ENCODE results near the gene PLAGL1.
"Not testable (repeated sequence)": the region's sequence is repeated elsewhere in the genome, so short reads cannot be mapped to it uniquely, and the experiment has no call there.

Gene PLAGL1

DNA sequence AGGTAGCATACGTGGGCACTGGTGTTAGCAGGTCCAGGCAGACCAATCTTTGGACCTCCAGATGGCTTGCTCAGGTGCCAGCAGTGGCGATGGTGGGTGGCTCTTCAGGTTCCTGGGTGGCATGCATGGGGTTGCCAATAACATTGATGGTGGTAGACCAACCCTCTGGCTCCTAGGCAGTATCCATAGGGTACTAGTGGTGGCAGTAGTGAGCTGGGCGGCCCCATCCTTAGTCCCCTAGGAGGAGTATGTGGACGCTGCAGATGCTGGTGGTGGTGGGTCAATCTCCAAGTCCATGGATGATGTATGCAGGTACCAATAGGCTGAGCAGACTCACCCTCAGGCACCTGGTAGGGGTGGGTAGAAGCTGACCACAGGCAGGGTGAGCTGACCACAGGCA lies 73.2 kb downstream of the PLAGL1 start:
- DNase-seq, result no peak

DNA sequence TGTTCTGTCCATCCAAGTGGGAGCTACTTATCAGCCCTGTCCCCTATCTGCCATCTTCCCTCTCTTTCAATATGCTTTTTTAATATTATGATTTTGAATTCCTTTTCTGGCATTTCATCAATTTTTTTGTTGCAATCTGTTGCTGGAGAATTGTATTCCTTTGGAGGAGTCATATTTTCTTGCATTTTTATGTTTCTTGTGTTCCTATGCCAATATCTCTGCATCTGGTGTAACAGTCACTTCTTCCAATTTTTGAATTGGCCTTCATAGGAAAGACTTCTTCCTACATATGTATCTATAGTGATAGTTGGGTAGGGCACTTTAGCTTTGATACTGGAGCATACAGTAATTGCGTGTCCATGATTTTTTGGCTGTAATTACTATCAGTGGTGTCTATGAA lies 73.7 kb downstream of the PLAGL1 start:
- no peak for DNase-seq

DNA sequence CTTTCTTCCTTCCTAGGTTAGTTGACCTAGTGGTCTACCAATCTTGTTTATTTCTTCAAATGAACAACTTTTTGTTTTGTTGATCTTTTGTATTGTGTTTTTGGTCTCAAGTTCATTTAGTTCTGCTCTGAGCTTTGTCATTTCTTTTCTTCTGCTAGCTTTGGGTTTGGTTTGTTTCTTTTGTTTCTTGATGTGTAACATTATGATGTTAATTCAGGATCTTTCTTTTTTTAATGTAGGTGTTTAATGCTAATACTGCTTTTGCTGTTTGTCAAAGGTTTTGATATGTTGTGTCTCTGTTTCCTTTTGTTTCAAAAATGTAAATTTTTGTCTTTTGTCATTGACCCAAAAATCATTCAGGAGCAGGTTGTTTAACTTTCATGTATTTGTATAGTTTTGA lies 78.1 kb downstream of the PLAGL1 start:
- DNase-seq, result no peak

DNA sequence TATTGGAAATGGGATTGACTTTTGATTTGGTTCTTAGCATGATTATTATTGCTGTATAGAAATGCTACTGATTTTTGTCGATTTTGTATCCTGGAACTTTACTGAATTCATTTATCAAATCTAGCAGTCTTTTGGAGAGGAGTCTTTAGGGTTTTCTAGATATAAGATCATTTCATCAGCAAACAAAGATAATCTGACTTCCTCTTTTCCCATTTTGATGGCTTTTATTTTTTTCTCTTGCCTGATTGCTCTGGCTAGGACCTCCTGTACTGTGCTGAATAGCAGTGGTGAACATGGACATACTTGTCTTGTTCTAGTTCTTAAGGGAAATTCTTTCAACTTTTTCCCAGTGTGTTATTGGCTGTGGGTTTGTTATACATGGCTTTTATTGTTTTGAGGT lies 79.2 kb downstream of the PLAGL1 start:
- no peak for DNase-seq

DNA sequence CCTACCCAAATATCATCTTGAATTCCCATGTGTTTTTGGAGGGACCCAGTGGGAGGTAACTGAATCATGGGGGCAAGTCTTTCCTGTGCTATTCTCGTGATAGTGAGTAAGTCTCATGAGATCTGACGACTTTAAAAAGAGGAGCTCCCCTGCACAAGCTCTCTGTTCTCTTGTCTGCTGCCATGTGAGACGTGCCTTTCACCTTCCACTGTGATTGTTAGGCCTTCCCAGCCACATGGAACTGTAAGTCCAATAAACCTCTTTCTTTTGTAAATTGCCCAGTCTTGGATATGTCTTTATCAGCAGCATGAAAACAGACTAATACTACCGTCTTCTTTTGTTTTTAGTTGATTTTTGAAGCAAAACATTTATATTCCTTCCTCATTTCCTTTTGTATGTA lies 91.0 kb downstream of the PLAGL1 start:
- not testable (repeated sequence) for DNase-seq

DNA sequence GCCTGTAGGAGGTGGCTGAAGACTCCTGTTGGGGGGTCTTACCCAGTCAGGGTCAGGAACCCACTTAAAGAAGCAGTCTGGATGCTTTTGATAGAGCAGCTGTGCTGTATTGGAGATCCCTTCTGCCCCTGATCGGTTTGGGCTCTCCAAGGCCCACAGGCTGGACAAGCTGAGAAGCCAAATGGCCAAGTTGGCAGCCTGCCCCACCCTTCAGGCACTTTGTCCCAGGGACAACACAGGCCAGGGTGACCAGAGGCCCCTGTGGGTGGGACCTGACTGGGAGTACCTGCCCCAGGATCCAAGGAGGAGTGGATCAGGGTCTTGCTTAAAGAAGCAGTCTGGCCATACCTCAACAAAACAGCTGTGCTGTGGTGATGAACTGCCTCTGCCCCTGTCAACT lies 95.4 kb downstream of the PLAGL1 start:
- no peak for DNase-seq

DNA sequence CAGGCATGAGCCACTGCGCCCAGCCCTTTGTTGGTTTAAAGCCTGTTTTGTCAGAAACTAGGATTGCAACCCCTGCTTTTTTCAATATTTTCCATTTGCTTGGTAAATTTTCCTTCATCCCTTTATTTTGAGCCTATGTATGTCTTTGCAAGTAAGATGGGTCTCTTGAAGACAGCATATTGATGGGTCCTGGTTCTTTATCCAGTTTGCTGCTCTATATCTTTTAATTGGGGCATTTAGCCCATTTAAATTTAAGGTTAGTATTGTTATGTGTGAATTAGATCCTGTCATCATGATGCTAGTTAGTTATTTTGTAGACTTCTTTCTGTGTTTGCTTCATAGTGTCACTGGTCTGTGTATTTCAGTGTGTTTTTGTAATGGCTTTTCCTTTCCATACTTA lies 97.0 kb downstream of the PLAGL1 start:
- DNase-seq, result no peak

DNA sequence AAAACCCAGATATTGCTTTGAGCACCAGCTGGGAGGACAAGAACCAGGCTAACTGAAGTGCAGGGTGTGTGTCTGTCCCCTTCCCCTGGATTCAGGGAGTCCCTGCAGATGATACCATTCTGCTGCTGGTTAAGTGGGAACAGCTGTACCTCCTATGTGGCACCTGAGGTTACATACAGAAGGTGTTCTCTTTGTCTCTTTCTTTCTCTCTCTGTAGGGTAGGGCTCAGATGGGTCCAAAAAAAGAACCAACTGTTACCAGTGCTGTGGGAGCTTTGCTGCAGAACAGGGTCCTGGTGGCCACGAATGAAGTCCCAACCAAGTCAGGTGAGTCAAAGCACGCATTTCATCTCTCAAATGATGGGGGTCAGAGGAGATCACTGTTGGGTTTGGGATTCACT lies 105.2 kb downstream of the PLAGL1 start:
- DNase-seq, result no peak

DNA sequence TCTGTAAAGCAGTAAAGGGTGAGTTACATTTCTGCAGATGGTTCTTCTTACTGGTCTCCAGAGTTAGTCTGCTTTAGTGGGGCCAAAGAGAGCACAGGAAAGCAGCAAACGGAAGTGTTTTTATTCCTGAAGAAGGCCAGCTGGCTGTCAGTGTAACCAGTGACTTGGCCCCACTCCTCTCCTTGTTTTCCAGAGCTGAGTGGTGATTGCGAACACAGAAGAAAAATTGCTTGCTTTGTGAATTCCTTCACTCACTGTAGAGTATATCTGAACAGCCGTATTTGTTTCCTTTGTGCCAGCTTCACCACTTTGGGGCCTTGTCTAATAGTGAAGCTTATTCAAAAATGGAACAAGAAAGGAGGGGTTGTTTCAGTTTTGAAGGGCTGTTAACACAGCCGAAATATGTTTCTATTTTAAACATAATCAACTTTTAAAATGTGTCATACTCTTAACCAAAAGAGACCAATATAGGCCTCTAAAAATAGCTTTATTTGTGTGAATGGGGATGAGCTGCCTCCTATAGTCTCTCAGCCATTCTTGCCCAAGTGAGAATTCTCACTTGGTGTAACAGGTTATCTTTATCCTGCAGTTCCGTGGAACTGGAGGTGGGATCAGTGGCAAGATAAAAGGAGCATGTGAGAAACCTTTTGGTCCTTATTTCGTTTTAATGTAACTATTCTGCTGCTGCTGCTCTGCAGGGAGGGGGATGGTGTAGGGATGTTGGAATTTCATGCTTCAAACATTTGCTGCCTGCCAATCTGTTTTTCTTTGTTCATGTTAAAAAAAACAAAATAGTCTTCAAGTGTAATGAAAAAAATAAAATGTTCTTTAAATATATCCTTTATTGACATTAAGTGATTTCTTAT lies 105.9 kb downstream of the PLAGL1 start:
- DNase-seq, result no peak

DNA sequence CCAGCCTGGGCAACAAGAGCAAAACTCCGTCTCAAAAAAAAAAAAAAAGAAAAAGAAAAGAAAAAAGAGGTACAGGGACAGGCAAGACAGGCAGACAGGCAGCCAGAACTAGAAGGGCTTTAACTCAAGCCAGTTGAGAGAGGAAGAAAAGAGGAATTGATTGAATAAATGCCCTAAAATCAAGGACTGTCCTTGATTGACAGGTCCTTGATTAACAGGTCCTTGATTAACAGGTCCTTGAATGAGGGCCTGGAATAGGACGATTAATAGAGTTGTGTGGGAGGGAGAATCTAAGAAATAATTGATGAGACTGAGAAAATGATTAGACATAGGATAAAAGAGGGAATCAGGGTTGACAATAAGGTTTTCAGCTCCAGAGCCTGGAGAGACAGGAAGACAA lies 107.7 kb downstream of the PLAGL1 start:
- no peak for DNase-seq

DNA sequence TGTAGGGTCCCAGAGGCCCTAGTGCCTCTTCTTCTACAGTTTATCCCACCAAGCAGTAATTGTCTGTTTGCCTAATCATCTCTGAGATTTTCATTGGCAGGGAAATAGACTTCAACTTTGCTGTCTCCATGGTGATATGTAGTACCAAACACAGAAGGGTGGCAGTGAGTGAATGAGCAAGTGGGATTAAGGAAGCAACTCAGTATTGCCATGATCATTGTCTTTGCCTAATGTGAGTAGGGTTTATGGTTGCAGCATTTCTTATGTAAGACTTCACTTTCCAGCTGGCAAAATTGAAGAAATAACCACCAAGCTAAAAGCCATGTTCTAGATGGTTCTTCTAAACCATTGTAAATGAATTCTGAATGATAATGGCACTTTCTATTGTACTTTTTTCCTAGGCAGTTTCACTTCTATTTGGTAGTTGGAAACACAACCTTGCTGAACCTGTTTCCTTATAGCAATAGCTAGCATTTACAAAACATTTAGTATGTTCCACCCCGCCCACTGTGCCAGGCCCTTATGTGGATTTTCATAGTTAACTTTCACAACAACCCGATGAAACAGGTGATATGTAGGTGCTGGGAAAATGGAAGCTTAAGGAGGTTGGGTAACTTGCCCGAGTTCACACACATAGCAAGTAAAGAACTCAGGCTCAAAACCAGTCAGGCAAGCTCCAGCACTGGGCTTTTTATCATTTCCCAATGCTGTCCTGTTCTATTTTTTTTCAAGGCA lies 111.8 kb downstream of the PLAGL1 start:
- no peak for DNase-seq

DNA sequence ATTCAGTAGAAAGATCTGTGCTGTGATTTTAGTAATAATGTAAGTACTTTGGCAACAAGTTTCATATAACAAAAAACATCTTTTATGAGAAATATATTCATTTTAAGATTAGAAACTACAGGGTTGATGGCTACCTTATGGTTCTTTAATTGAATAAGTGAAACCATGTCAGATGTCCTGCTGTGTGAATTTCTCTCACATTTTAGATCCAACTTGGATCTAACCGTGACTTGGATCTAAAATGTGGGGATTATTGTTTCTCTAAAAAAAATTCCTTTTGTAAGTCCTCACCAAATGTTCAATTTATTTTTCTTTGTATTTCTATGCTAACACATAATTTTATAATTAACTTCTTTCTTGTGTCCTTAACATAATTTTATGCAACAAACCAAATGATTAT lies 113.4 kb downstream of the PLAGL1 start:
- no peak for DNase-seq
